Body of pancreas (tissue), 4 donors: ENCODE measurements around the gene EML6. TPM values are rescaled to one million over a fixed set of nuclear protein-coding genes. Genes with fewer than 3 reads are reported as not detected.

Source experiments
- ATAC-seq: fragments of 150-250 bp; one replicate; pipeline ENCODE4 v1.9.1; 2016
- DNase-seq, 4 donors: peaks; one replicate each; pipeline ENCODE4 v3.0.0-alpha.2; 2019
- H3K27ac ChIP-seq, 4 donors: fragments of 200-600 bp; sonication (generic); 1 replicate in 3 of 4; 2 replicates in 1 of 4; pipeline versions ENCODE4 v1.5.1 to v1.6.1; 2016 to 2019; ENCODE audit warnings: mild to moderate bottlenecking in 1 of 4, mixed read lengths in 1 of 4, moderate library complexity in 1 of 4
- H3K27me3 ChIP-seq, 2 donors: fragments of 200-600 bp; sonication (generic); one replicate each; pipeline ENCODE4 v1.6.0; 2016; ENCODE audit warnings: mild to moderate bottlenecking in 1 of 2
- H3K36me3 ChIP-seq, 2 donors: fragments of 200-600 bp; sonication (generic); replicated peaks in 1 of 2; 2 replicates each; pipeline ENCODE4 v1.5.1; 2016; ENCODE audit warnings: low read depth in 2 of 2; ENCODE audit not compliant: insufficient read depth in 1 of 2
- H3K4me1 ChIP-seq: fragments of 200-600 bp; sonication (generic); one replicate; pipeline ENCODE4 v1.6.0; 2016
- H3K4me3 ChIP-seq, 2 donors: fragments of 200-600 bp; sonication (generic); 1 replicate in 1 of 2; 2 replicates in 1 of 2; pipeline ENCODE4 v1.5.1; 2016 to 2019
- H3K9me3 ChIP-seq, 3 donors: fragments of 200-600 bp; sonication (generic); 1 replicate in 2 of 3; 2 replicates in 1 of 3; pipeline ENCODE4 v1.5.1; 2016
- CTCF ChIP-seq, 7 experiments: fragments of 450-650 bp in 4 of 7; fragments of 200-600 bp in 3 of 7; sonication (generic) in 3 of 7; IDR thresholded peaks; one replicate each; pipeline ENCODE4 v1.5.1; 2016 to 2019; ENCODE audit warnings: antibody characterized with exemption in 7 of 7
- POLR2A ChIP-seq, 3 donors: fragments of 450-650 bp; IDR thresholded peaks; one replicate each; pipeline ENCODE4 v1.6.1; 2016; ENCODE audit warnings: antibody characterized with exemption in 3 of 3, mild to moderate bottlenecking in 2 of 3
- WGBS, 2 donors: methylation state at CpG; one replicate each; pipeline ENCODE4 v1.1.5; 2017; 5-methylcytosine and 5-hydroxymethylcytosine counted together
- intact Hi-C: fragments of 100-400 bp; cut with DNase I; formaldehyde crosslinking; loops from one replicate; pipeline ENCODE4 v1.15.1; 2023
- total RNA-seq, 2 donors: library from RNA; depleted of rRNA; stranded (reverse); fragments of >200 nt; gene quantifications; one replicate each; pipeline ENCODE4 v1.1.0, GENCODE V29; 2016

EML6 gene
- total RNA-seq, 2 donors from 2014 or later, result 2.3 to 2.6 TPM

GRCh38 chr2:54740333-54740732 lies 16.9 kb downstream of the EML6 start:
- Histone ChIP-seq H3K27ac (no peak overlapping the region), H3K4me3 (no peak overlapping the region), H3K36me3 (no peaks in the 10 kb centered on the region), H3K27me3 (no peaks in the 10 kb centered on the region), H3K9me3 (no peaks in the 10 kb centered on the region), H3K4me1 (peaks cover 5% of the 10 kb centered on the region)
- intact Hi-C loops, result no loop called here
- TF ChIP-seq CTCF (IDR thresholded peaks at IDR 0.05) (no peak), POLR2A (IDR thresholded peaks at IDR 0.05) (no peak)
- DNase-seq (no peak), ATAC-seq (no peak)
- WGBS, 2 donors, result 85 to 87% methylated on average over 2 of the region's 2 CpGs

DNA sequence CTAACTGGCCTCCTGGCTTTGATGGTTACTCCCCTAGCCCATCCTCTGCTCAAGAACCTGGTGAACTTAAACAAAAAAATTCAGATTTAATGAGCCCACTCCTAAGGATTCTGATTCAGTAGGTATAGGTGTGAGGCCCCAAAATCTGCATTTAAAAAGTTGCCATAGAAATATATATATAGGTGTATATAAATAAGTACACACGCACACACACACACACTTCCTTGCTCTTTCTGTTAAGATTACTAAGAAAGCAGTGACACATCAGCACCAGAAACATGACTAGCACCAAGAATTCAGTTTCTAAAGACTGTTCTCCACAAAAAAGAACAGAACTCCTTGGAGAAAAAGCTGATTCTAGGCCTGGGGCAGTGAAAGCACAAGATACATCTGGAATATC lies 17.8 kb downstream of the EML6 start:
- Histone ChIP-seq H3K27ac (no peak overlapping the region), H3K4me3 (no peak overlapping the region), H3K36me3 (no peaks in the 10 kb centered on the region), H3K9me3 (no peaks in the 10 kb centered on the region), H3K4me1 (peaks cover 5% of the 10 kb centered on the region), H3K27me3 (no peaks in the 10 kb centered on the region)
- DNase-seq (no peak), ATAC-seq (no peak)
- TF ChIP-seq CTCF (IDR thresholded peaks at IDR 0.05) (no peak), POLR2A (IDR thresholded peaks at IDR 0.05) (no peak)
- WGBS, 2 donors, result 45% methylated on average over 1 of the region's 1 CpG
- intact Hi-C loops, result no loop called here

DNA sequence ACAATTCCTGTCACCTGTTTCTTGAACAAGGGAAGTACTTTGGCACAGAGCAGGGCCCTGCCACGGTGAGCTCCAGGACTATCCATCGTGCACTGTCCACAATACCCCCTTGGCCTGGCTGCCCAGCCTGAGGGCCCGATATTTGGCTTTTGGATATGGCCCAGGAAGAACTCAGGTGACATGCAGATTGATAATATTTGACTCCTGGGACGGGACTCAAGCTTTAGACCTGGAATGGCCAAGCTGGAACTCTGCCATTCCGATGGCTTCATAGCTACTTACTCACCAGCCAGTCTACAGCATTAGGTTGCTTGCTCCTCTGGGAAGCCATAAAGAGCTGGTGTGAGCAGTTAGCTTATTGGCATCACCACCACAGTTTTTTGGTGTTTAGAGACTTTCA lies 26.6 kb downstream of the EML6 start:
- intact Hi-C loops, result no loop called here
- ATAC-seq (no peak), DNase-seq (peak in 3 of 4 donors; percentile 13 to 42 (median 37))
- WGBS, 2 donors, result 38 to 44% methylated on average over 4 to 5 of the region's 5 CpGs
- TF ChIP-seq CTCF (IDR thresholded peaks at IDR 0.05) (no peak), POLR2A (IDR thresholded peaks at IDR 0.05) (no peak)
- no peaks in the 10 kb centered on the region for H3K4me1 ChIP-seq
- H3K27me3 ChIP-seq, result no peaks in the 10 kb centered on the region
- no peaks in the 10 kb centered on the region for H3K36me3 ChIP-seq
- no peak overlapping the region for H3K4me3 ChIP-seq
- no peaks in the 10 kb centered on the region for H3K9me3 ChIP-seq
- H3K27ac ChIP-seq, result no peak overlapping the region

DNA sequence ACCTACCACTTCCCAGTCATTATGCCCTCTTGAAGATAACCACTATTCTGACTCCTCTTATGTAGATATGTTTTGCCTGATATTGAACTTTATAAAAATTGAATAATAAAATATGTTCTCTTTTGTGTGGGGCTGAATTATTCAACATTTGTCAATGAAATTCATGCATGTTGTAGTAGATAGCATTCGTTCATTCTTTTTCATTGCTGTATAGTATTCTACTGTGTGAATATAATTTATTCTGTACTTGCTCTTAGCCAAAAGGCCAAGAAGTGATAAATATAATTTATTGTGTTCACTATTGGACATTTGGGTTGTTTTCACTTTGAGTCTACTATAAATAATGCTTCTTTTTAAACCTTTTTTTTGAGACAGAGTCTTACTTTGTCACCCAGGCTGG lies 29.0 kb downstream of the EML6 start:
- H3K27ac ChIP-seq, result no peak overlapping the region
- intact Hi-C loops, result no loop called here
- no peaks in the 10 kb centered on the region for H3K9me3 ChIP-seq
- ATAC-seq (no peak), DNase-seq (no peak)
- TF ChIP-seq POLR2A (IDR thresholded peaks at IDR 0.05), result no peak
- no peak for TF ChIP-seq CTCF (IDR thresholded peaks at IDR 0.05)
- no peaks in the 10 kb centered on the region for H3K4me1 ChIP-seq
- no peaks in the 10 kb centered on the region for H3K36me3 ChIP-seq
- no peaks in the 10 kb centered on the region for H3K27me3 ChIP-seq
- 88 to 89% methylated on average over 1 of the region's 1 CpG for WGBS, 2 donors
- H3K4me3 ChIP-seq, result no peak overlapping the region

- ATAC-seq (no peak), DNase-seq (no peak)
- Histone ChIP-seq H3K36me3 (no peaks in the 10 kb centered on the region), H3K4me3 (no peak overlapping the region), H3K27ac (no peak overlapping the region), H3K27me3 (no peaks in the 10 kb centered on the region), H3K4me1 (no peaks in the 10 kb centered on the region), H3K9me3 (no peaks in the 10 kb centered on the region)
- TF ChIP-seq POLR2A (IDR thresholded peaks at IDR 0.05), result no peak
- TF ChIP-seq CTCF (IDR thresholded peaks at IDR 0.05), result no peak
- 71 to 72% methylated on average over 9 of the region's 9 CpGs for WGBS, 2 donors
- intact Hi-C loops, result no loop called here
Observed at GRCh38 chr2:54755641-54756326, 32.3 kb downstream of the EML6 start.
